Measurements from ENCODE around the gene DSTYK. TPM values are rescaled to one million over a fixed set of nuclear protein-coding genes. Genes with fewer than 3 reads are reported as not detected.

Gene DSTYK
- total RNA-seq, 4 donors from 2014 or later = 12.9 to 21.1 (median 17.5) TPM

DNA sequence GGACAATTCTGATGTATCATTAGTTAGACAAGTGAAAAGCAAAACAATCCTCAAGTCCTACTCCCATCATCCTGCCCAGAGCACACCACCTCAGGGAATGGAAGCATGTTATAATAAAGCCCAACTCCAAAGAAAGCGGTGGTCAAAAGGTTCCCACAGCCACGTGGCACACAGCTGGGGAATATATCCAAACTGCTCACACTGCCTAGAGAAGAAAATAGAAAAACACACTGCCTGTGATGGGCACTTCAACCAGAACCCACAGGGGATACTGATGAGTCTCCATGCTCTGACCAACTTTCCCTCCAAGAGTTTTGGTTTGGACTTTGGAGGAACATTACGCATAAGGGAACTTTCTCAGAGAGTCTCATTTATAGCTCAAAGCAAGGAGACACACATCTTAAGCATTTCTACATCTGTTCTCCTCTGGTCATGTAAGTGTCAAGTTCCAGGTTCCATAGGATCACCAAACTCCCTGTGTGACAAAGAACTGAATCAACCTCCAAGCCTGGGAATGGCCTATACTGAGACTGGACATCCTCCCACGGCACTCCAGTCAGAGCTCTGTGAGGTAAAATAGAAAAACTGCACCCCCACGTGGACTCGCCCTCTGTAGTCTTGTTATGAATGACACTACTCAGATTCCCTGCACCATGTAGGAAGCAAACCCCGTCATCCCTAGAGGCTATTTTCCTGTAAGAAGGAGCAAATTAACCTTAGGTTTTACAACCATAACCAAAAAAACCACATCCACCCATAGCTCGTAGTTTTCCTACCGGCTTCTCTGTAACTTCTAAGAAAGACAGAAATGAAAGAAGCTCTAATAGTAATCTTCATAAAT is 12.2 kb downstream of the DSTYK start:
- Histone ChIP-seq H3K27me3 (no peaks in the 10 kb centered on the region), H3K4me3 (replicated peaks in 1 of 3) (no peak overlapping the region), H3K36me3 (no peaks in the 10 kb centered on the region), H3K9me3 (no peaks in the 10 kb centered on the region), H3K27ac (no peak overlapping the region), H3K4me1 (peaks cover 0 to 5% of the 10 kb centered on the region in 2 donors)
- TF ChIP-seq POLR2A (IDR thresholded peaks at IDR 0.05) = no peak
- TF ChIP-seq, protein P1, sequence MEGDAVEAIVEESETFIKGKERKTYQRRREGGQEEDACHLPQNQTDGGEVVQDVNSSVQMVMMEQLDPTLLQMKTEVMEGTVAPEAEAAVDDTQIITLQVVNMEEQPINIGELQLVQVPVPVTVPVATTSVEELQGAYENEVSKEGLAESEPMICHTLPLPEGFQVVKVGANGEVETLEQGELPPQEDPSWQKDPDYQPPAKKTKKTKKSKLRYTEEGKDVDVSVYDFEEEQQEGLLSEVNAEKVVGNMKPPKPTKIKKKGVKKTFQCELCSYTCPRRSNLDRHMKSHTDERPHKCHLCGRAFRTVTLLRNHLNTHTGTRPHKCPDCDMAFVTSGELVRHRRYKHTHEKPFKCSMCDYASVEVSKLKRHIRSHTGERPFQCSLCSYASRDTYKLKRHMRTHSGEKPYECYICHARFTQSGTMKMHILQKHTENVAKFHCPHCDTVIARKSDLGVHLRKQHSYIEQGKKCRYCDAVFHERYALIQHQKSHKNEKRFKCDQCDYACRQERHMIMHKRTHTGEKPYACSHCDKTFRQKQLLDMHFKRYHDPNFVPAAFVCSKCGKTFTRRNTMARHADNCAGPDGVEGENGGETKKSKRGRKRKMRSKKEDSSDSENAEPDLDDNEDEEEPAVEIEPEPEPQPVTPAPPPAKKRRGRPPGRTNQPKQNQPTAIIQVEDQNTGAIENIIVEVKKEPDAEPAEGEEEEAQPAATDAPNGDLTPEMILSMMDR (IDR thresholded peaks at IDR 0.05) = no peak
- no peak for DNase-seq
- WGBS, 2 donors = 80 to 84% methylated on average over 9 of the region's 9 CpGs
- intact Hi-C loops (cut with DNase I) = no loop called here

DNA sequence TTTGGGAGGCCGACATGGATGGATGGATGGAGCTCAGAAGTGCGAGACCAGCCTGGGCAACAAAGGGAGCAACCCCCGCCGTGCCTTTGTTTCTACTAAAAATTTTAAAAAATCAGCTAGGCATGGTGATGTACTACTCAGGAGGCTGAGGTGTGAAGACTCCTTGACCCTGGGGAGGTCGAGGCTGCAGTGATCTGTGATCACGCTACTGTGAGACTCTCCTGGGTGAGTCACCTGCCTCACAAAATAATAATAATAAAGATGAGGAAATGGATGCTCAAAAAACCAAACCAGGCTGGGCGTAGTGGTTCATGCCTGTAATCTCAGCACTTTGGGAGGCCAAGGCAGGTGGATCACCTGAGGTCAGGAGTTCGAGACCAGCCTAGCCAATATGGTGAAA is 19.2 kb downstream of the DSTYK start:
- H3K27ac ChIP-seq = no peak overlapping the region
- no peak for DNase-seq
- no peaks in the 10 kb centered on the region for H3K27me3 ChIP-seq
- 90 to 92% methylated on average over 8 of the region's 8 CpGs for WGBS, 2 donors
- H3K4me1 ChIP-seq = peaks cover 11 to 17% of the 10 kb centered on the region in 2 donors
- no peak overlapping the region for H3K4me3 ChIP-seq (replicated peaks in 1 of 3)
- no peaks in the 10 kb centered on the region for H3K36me3 ChIP-seq
- no peak for TF ChIP-seq POLR2A (IDR thresholded peaks at IDR 0.05)
- TF ChIP-seq, protein P1 (IDR thresholded peaks at IDR 0.05) = no peak
- intact Hi-C loops (cut with DNase I) = no loop called here
- no peaks in the 10 kb centered on the region for H3K9me3 ChIP-seq

DNA sequence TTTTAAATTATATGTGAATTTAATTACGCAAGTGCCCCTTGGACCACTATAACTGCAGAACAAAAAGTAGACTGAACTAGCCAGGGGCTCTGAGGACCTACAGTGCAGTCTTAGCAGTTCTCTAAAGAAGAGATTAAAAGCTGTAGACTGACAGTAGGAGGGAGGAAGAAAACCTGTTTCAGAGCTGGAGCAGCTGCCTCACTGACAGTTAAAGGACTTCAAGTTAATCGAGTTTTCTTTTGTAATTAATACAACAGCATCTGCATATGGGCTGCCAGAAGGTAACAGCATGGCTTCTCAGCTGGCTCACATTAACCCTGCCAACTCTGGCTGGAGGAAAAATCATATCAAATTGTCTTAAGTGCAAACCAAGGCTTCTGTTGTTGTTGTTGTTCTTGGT is 19.9 kb downstream of the DSTYK start:
- WGBS, 2 donors = 53 to 58% methylated on average over 2 of the region's 2 CpGs
- Histone ChIP-seq H3K4me3 (replicated peaks in 1 of 3) (no peak overlapping the region), H3K27ac (no peak overlapping the region), H3K27me3 (no peaks in the 10 kb centered on the region), H3K4me1 (peaks cover 11 to 18% of the 10 kb centered on the region in 2 donors), H3K9me3 (no peaks in the 10 kb centered on the region), H3K36me3 (no peaks in the 10 kb centered on the region)
- TF ChIP-seq POLR2A (IDR thresholded peaks at IDR 0.05) = no peak
- TF ChIP-seq, protein P1 (IDR thresholded peaks at IDR 0.05) = no peak
- intact Hi-C loops (cut with DNase I) = no loop called here
- no peak for DNase-seq

DNA sequence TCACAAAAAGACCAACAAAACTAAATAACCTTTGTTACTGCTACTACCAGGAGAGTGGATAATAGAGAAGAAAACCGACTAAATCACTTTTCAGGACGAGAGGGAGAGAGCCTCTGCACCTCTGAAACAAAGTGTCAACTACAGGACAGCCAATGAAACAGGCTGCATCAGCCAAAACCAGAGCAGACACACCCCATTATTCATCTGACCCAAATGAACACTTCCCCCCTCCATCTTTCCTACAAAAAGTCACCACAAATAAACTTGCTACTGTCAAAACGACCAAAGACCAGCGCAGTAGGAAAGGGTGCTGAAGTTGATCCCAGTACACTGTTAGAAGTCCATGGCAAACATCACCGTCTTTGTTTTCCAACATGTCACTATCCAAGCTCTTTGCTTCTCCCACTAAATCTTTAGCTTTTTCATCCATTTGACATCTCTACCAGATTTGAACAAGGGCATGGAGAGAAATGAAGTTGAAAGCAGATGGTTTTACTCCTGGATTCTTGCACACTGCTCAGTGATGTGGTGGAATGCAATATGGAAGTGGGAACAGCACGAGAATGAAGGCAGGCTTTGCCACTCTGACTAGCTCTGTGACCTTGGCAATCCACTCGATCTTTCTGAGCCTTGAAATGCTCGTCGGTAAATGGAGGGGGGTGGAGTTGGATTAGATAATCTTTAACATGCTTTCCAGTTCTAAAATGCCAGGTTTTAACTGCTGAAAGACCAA is 20.5 kb downstream of the DSTYK start:
- DNase-seq = no peak
- no peaks in the 10 kb centered on the region for H3K9me3 ChIP-seq
- WGBS, 2 donors = 56 to 62% methylated on average over 9 of the region's 9 CpGs
- H3K27ac ChIP-seq = no peak overlapping the region
- TF ChIP-seq POLR2A (IDR thresholded peaks at IDR 0.05) = no peak
- TF ChIP-seq, protein P1 (IDR thresholded peaks at IDR 0.05) = no peak
- H3K27me3 ChIP-seq = no peaks in the 10 kb centered on the region
- no peak overlapping the region for H3K4me3 ChIP-seq (replicated peaks in 1 of 3)
- H3K4me1 ChIP-seq = peaks cover 11 to 18% of the 10 kb centered on the region in 2 donors
- H3K36me3 ChIP-seq = no peaks in the 10 kb centered on the region
- intact Hi-C loops (cut with DNase I) = no loop called here

DNA sequence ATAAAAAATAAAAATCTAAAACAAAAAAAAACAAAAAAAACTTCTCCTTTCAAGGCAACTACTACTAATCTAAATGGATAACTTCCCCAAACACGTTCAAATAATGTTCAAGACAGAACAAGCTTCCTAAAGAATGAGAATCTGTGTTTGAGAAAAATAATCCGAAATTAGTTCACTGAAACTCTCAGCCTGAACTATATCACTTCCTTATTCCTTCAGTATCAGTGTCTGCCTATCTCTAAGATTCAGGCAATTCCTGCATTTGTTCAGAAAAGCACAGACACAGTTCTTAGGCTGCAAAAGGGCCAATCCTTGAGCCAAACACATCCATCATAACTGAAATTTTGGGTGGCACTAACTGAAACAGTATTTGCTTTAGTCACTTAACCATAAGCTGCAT is 22.4 kb downstream of the DSTYK start:
- Histone ChIP-seq H3K4me1 (peaks cover 11 to 18% of the 10 kb centered on the region in 2 donors), H3K27ac (no peak overlapping the region), H3K4me3 (replicated peaks in 1 of 3) (no peak overlapping the region), H3K27me3 (no peaks in the 10 kb centered on the region), H3K9me3 (no peaks in the 10 kb centered on the region), H3K36me3 (no peaks in the 10 kb centered on the region)
- DNase-seq = no peak
- TF ChIP-seq POLR2A (IDR thresholded peaks at IDR 0.05) = no peak
- TF ChIP-seq, protein P1 (IDR thresholded peaks at IDR 0.05) = no peak
- intact Hi-C loops (cut with DNase I) = no loop called here
- WGBS, 2 donors = 80 to 93% methylated on average over 2 of the region's 2 CpGs

All from thyroid gland (tissue), 4 donors.